ENCODE results near the gene FAM217A.
"Not testable (repeated sequence)": the region's sequence is repeated elsewhere in the genome, so short reads cannot be mapped to it uniquely, and the experiment has no call there.

The FAM217A gene

GRCh38 chr6:4100655-4101054 lies 21.7 kb upstream of the FAM217A start:
- Histone ChIP-seq H3K4me1 (ENCODE audit: insufficient read depth, low read length, severe bottlenecking) (no peaks in the 10 kb centered on the region), H3K9ac (ENCODE audit: low read length) (no peak overlapping the region), H2AFZ (ENCODE audit: low read length) (no peak overlapping the region), H3K36me3 (ENCODE audit: insufficient read depth, low read length) (no peaks in the 10 kb centered on the region), H3K27me3 (ENCODE audit: insufficient read depth, low read length) (no peaks in the 10 kb centered on the region), H3K9me3 (ENCODE audit: low read length) (no peaks in the 10 kb centered on the region), H3F3A (ENCODE audit: insufficient read depth, low read length) (no peaks in the 10 kb centered on the region), H3K79me2 (ENCODE audit: insufficient read depth, low read length) (no peaks in the 10 kb centered on the region), H3K9me2 (ENCODE audit: low read depth, low read length) (no peaks in the 10 kb centered on the region), H3K4me3 (ENCODE audit: low read depth, low read length, poor library complexity, severe bottlenecking) (no peak overlapping the region), H4K20me1 (ENCODE audit: insufficient read depth, low read length) (no peaks in the 10 kb centered on the region), H3K4me2 (ENCODE audit: low read length) (no peak overlapping the region), H3K27ac (ENCODE audit: low read depth, low read length, poor library complexity, severe bottlenecking) (no peak overlapping the region)
- TF ChIP-seq CTCF (IDR thresholded peaks at IDR 0.05; ENCODE audit: low read length) (no peak), EZH2 (IDR thresholded peaks at IDR 0.05; ENCODE audit: borderline replicate concordance, low read length) (no peak)

- Histone ChIP-seq H3K4me1 (ENCODE audit: insufficient read depth, low read length, severe bottlenecking) (no peaks in the 10 kb centered on the region), H3F3A (ENCODE audit: insufficient read depth, low read length) (no peaks in the 10 kb centered on the region), H3K36me3 (ENCODE audit: insufficient read depth, low read length) (no peaks in the 10 kb centered on the region), H2AFZ (ENCODE audit: low read length) (no peak overlapping the region), H3K9me3 (ENCODE audit: low read length) (no peaks in the 10 kb centered on the region), H3K27ac (ENCODE audit: low read depth, low read length, poor library complexity, severe bottlenecking) (no peak overlapping the region), H3K4me2 (ENCODE audit: low read length) (no peak overlapping the region), H3K9me2 (ENCODE audit: low read depth, low read length) (no peaks in the 10 kb centered on the region), H3K79me2 (ENCODE audit: insufficient read depth, low read length) (no peaks in the 10 kb centered on the region), H3K9ac (ENCODE audit: low read length) (no peak overlapping the region), H3K27me3 (ENCODE audit: insufficient read depth, low read length) (no peaks in the 10 kb centered on the region; the same call in 1 of the 2 replicates), H3K4me3 (ENCODE audit: low read depth, low read length, poor library complexity, severe bottlenecking) (no peak overlapping the region), H4K20me1 (ENCODE audit: insufficient read depth, low read length) (no peaks in the 10 kb centered on the region)
- TF ChIP-seq CTCF (IDR thresholded peaks at IDR 0.05; ENCODE audit: low read length) (no peak), EZH2 (IDR thresholded peaks at IDR 0.05; ENCODE audit: borderline replicate concordance, low read length) (no peak)
These were observed 14.4 kb upstream of the FAM217A start for GRCh38 chr6:4093288-4093687.

- H3K4me1 ChIP-seq (ENCODE audit: insufficient read depth, low read length, severe bottlenecking), result no peaks in the 10 kb centered on the region
- H3K79me2 ChIP-seq (ENCODE audit: insufficient read depth, low read length), result no peaks in the 10 kb centered on the region
- no peaks in the 10 kb centered on the region for H3K9me2 ChIP-seq (ENCODE audit: low read depth, low read length)
- H3K4me2 ChIP-seq (ENCODE audit: low read length), result no peak overlapping the region
- no peaks in the 10 kb centered on the region for H3K36me3 ChIP-seq (ENCODE audit: insufficient read depth, low read length)
- H4K20me1 ChIP-seq (ENCODE audit: insufficient read depth, low read length), result no peaks in the 10 kb centered on the region
- TF ChIP-seq CTCF (IDR thresholded peaks at IDR 0.05; ENCODE audit: low read length), result no peak
- no peaks in the 10 kb centered on the region for H3F3A ChIP-seq (ENCODE audit: insufficient read depth, low read length)
- H3K9ac ChIP-seq (ENCODE audit: low read length), result no peak overlapping the region
- no peaks in the 10 kb centered on the region; the same call in 1 of the 2 replicates for H3K27me3 ChIP-seq (ENCODE audit: insufficient read depth, low read length)
- H3K27ac ChIP-seq (ENCODE audit: low read depth, low read length, poor library complexity, severe bottlenecking), result no peak overlapping the region
- no peak overlapping the region for H2AFZ ChIP-seq (ENCODE audit: low read length)
- H3K9me3 ChIP-seq (ENCODE audit: low read length), result no peaks in the 10 kb centered on the region
- H3K4me3 ChIP-seq (ENCODE audit: low read depth, low read length, poor library complexity, severe bottlenecking), result no peak overlapping the region
These were observed 13.0 kb upstream of the FAM217A start for GRCh38 chr6:4091941-4092340.

GRCh38 chr6:4090043-4090442 lies 11.1 kb upstream of the FAM217A start:
- H3K9ac ChIP-seq (ENCODE audit: low read length); H3K4me3 ChIP-seq (ENCODE audit: low read depth, low read length, poor library complexity, severe bottlenecking): not testable (repeated sequence)

More at GRCh38 chr6:4090043-4090442, 11.1 kb upstream of the FAM217A start:
- H3F3A ChIP-seq (ENCODE audit: insufficient read depth, low read length); H3K9me2 ChIP-seq (ENCODE audit: low read depth, low read length); H2AFZ ChIP-seq (ENCODE audit: low read length); H3K27ac ChIP-seq (ENCODE audit: low read depth, low read length, poor library complexity, severe bottlenecking); H3K36me3 ChIP-seq (ENCODE audit: insufficient read depth, low read length); H3K4me1 ChIP-seq (ENCODE audit: insufficient read depth, low read length, severe bottlenecking); H4K20me1 ChIP-seq (ENCODE audit: insufficient read depth, low read length); H3K9me3 ChIP-seq (ENCODE audit: low read length); H3K4me2 ChIP-seq (ENCODE audit: low read length); H3K27me3 ChIP-seq (ENCODE audit: insufficient read depth, low read length); H3K79me2 ChIP-seq (ENCODE audit: insufficient read depth, low read length): not testable (repeated sequence)

All from OCI-LY1 (cell line).